Gastrocnemius medialis (tissue), 4 donors: ENCODE data around the gene XRN1. TPM values are rescaled to one million over a fixed set of nuclear protein-coding genes. Genes with fewer than 3 reads are reported as not detected.
"Not testable (repeated sequence)": the region's sequence is repeated elsewhere in the genome, so short reads cannot be mapped to it uniquely, and the experiment has no call there.

ENCODE experiments used
- ATAC-seq, 2 donors: fragments of 150-250 bp; one replicate each; pipeline ENCODE4 v1.9.1; 2016
- DNase-seq, 2 donors: peaks; one replicate each; pipeline ENCODE4 v3.0.0-alpha.2; 2019
- H3K27ac ChIP-seq, 4 donors: fragments of 200-600 bp; sonication (generic); 1 replicate in 1 of 4; 2 replicates in 3 of 4; pipeline ENCODE4 v1.5.1; 2016 to 2018; ENCODE audit warnings: mild to moderate bottlenecking in 2 of 4, moderate library complexity in 1 of 4
- H3K27me3 ChIP-seq, 3 donors: fragments of 200-600 bp; sonication (generic) in 2 of 3; 1 replicate in 1 of 3; 2 replicates in 2 of 3; pipeline versions ENCODE4 v1.5.1 to v1.6.0; 2016 to 2019; ENCODE audit warnings: mild to moderate bottlenecking in 1 of 3, moderate library complexity in 1 of 3
- H3K36me3 ChIP-seq, 2 donors: fragments of 200-600 bp; sonication (generic) in 1 of 2; one replicate each; pipeline ENCODE4 v1.5.1; 2017 to 2018
- H3K4me1 ChIP-seq, 2 donors: fragments of 200-600 bp; sonication (generic) in 1 of 2; one replicate each; pipeline ENCODE4 v1.5.1; 2016 to 2017; ENCODE audit warnings: mild to moderate bottlenecking in 2 of 2
- H3K4me3 ChIP-seq, 4 donors: fragments of 200-600 bp; sonication (generic) in 3 of 4; 1 replicate in 1 of 4; 2 replicates in 3 of 4; pipeline ENCODE4 v1.5.1; 2016 to 2019; ENCODE audit warnings: mild to moderate bottlenecking in 2 of 4
- H3K9me3 ChIP-seq, 3 donors: fragments of 200-600 bp; sonication (generic) in 2 of 3; 1 replicate in 1 of 3; 2 replicates in 2 of 3; pipeline ENCODE4 v1.5.1; 2016 to 2019
- CTCF ChIP-seq, 5 experiments: fragments of 450-650 bp in 3 of 5; fragments of 200-600 bp in 2 of 5; sonication (generic) in 2 of 5; IDR thresholded peaks in 4 of 5; conservative IDR thresholded peaks in 1 of 5; 1 replicate in 4 of 5; 2 replicates in 1 of 5; pipeline ENCODE4 v1.5.1; 2016 to 2019; ENCODE audit warnings: antibody characterized with exemption in 5 of 5, mild to moderate bottlenecking in 3 of 5, moderate library complexity in 3 of 5
- POLR2A ChIP-seq, 2 donors: fragments of 450-650 bp; IDR thresholded peaks; one replicate each; pipeline ENCODE4 v1.6.1; 2017; ENCODE audit warnings: antibody characterized with exemption in 2 of 2, mild to moderate bottlenecking in 2 of 2, moderate library complexity in 2 of 2
- in situ Hi-C, 4 donors: fragments of 200-750 bp; cut with MboI; loops; one replicate each; pipeline versions ENCODE4 v1.15.0 to v1.8.0; 2017; ENCODE audit warnings: low sequenced_read_pairs in 4 of 4
- intact Hi-C: fragments of 100-400 bp; cut with DNase I; formaldehyde crosslinking; loops from one replicate; pipeline ENCODE4 v1.15.1; 2023; ENCODE audit warnings: low total_unique reads
- total RNA-seq, 4 donors: library from RNA; depleted of rRNA; stranded (reverse); fragments of >200 nt; gene quantifications; one replicate each; pipeline versions ENCODE4 v1.1.0 to v1.2.3, GENCODE V29; 2016

The XRN1 gene
- total RNA-seq, 4 donors from 2014 or later, result 41.8 to 52.2 (median 47.3) TPM

- H3K4me3 ChIP-seq, result no peak overlapping the region
- intact Hi-C loops, result no loop called here
- H3K9me3 ChIP-seq, result no peaks in the 10 kb centered on the region
- H3K4me1 ChIP-seq, result no peaks in the 10 kb centered on the region
- no peaks in the 10 kb centered on the region for H3K27me3 ChIP-seq
- ATAC-seq (no peak), DNase-seq (no peak)
- peaks cover 0 to 44% of the 10 kb centered on the region in 2 donors for H3K36me3 ChIP-seq
- in situ Hi-C loops, result loop anchor here in 1 of 4 donors (25.0 kb wide), 1 partner anchor 579 kb away; the partner anchor contains the start of gene U2SURP
- no peak overlapping the region for H3K27ac ChIP-seq
- TF ChIP-seq POLR2A (IDR thresholded peaks at IDR 0.05) (no peak), CTCF (IDR thresholded peaks at IDR 0.05 in 4 of 5, conservative IDR thresholded peaks at IDR 0.05 in 1 of 5) (no peak)
Observed at GRCh38 chr3:142433110-142433509, 14.7 kb downstream of the XRN1 start.

- intact Hi-C loops, result no loop called here
Observed at GRCh38 chr3:142429582-142429981, 18.3 kb downstream of the XRN1 start.

GRCh38 chr3:142424754-142425153 is 23.1 kb downstream of the XRN1 start:
- DNase-seq (no peak), ATAC-seq (no peak)
- Histone ChIP-seq H3K9me3 (no peaks in the 10 kb centered on the region), H3K36me3 (peaks cover 0 to 50% of the 10 kb centered on the region in 2 donors), H3K4me3 (no peak overlapping the region), H3K27me3 (no peaks in the 10 kb centered on the region), H3K4me1 (no peaks in the 10 kb centered on the region), H3K27ac (no peak overlapping the region)
- TF ChIP-seq CTCF (IDR thresholded peaks at IDR 0.05 in 4 of 5, conservative IDR thresholded peaks at IDR 0.05 in 1 of 5) (no peak), POLR2A (IDR thresholded peaks at IDR 0.05) (no peak)
- intact Hi-C loops (no loop called here), in situ Hi-C loops (loop anchor here in 1 of 4 donors (25.0 kb wide), 1 partner anchor 588 kb away; the partner anchor contains the start of gene U2SURP)

More at GRCh38 chr3:142429582-142429981, 18.3 kb downstream of the XRN1 start:
- no peak overlapping the region for H3K27ac ChIP-seq
- H3K36me3 ChIP-seq, result peaks cover 0 to 45% of the 10 kb centered on the region in 2 donors
- DNase-seq (no peak), ATAC-seq (no peak)
- TF ChIP-seq POLR2A (IDR thresholded peaks at IDR 0.05), result no peak
- no peaks in the 10 kb centered on the region for H3K27me3 ChIP-seq
- H3K4me3 ChIP-seq, result no peak overlapping the region
- H3K4me1 ChIP-seq, result no peaks in the 10 kb centered on the region
- in situ Hi-C loops, result loop anchor here in 1 of 4 donors (25.0 kb wide), 1 partner anchor 583 kb away; the partner anchor contains the start of gene U2SURP
- no peaks in the 10 kb centered on the region for H3K9me3 ChIP-seq

GRCh38 chr3:142418926-142419592 is 28.8 kb downstream of the XRN1 start:
- intact Hi-C loops, result no loop called here
- H3K27me3 ChIP-seq, result no peaks in the 10 kb centered on the region
- H3K36me3 ChIP-seq, result peaks cover 3 to 82% of the 10 kb centered on the region in 2 donors
- no peak for DNase-seq
- H3K27ac ChIP-seq, result no peak overlapping the region
- TF ChIP-seq POLR2A (IDR thresholded peaks at IDR 0.05), result no peak
- no peak for TF ChIP-seq CTCF (IDR thresholded peaks at IDR 0.05 in 4 of 5, conservative IDR thresholded peaks at IDR 0.05 in 1 of 5)
- no peaks in the 10 kb centered on the region for H3K9me3 ChIP-seq
- H3K4me1 ChIP-seq, result no peaks in the 10 kb centered on the region
- in situ Hi-C loops, result no loop called here
- no peak for ATAC-seq
- no peak overlapping the region for H3K4me3 ChIP-seq

GRCh38 chr3:142417302-142417701 is 30.5 kb downstream of the XRN1 start:
- H3K36me3 ChIP-seq, result peaks cover 3 to 89% of the 10 kb centered on the region in 2 donors
- TF ChIP-seq CTCF (IDR thresholded peaks at IDR 0.05 in 4 of 5, conservative IDR thresholded peaks at IDR 0.05 in 1 of 5), result no peak
- no peak for TF ChIP-seq POLR2A (IDR thresholded peaks at IDR 0.05)
- intact Hi-C loops, result no loop called here

GRCh38 chr3:142400537-142400936 is 47.3 kb downstream of the XRN1 start:
- H3K4me1 ChIP-seq, in situ Hi-C loops, DNase-seq, ATAC-seq, H3K27me3 ChIP-seq, H3K27ac ChIP-seq, H3K4me3 ChIP-seq, H3K9me3 ChIP-seq, intact Hi-C loops: not testable (repeated sequence)
- peaks cover 0 to 93% of the 10 kb centered on the region in 2 donors for H3K36me3 ChIP-seq

More at GRCh38 chr3:142417302-142417701, 30.5 kb downstream of the XRN1 start:
- H3K4me3 ChIP-seq, result no peak overlapping the region
- H3K27ac ChIP-seq, result no peak overlapping the region
- ATAC-seq, result no peak
- H3K27me3 ChIP-seq, result no peaks in the 10 kb centered on the region
- H3K9me3 ChIP-seq, result no peaks in the 10 kb centered on the region
- H3K4me1 ChIP-seq, result no peaks in the 10 kb centered on the region
- DNase-seq, result no peak
- in situ Hi-C loops, result no loop called here
